Embryonic facial prominence (tissue), 1 donor: ENCODE results near the gene CLIP4.

Source experiments
- DNase-seq: peaks from one replicate; pipeline ENCODE4 v3.0.0-alpha.2; 2016; ENCODE audit errors: extremely low spot score

The CLIP4 gene

GRCh38 chr2:29187926-29188325, 72.7 kb downstream of the CLIP4 start:
- DNase-seq: no peak

- no peak for DNase-seq
Observed at GRCh38 chr2:29189052-29189451, 73.8 kb downstream of the CLIP4 start.

GRCh38 chr2:29191817-29192216, 76.6 kb downstream of the CLIP4 start:
- DNase-seq: no peak

- DNase-seq: no peak
Observed at GRCh38 chr2:29192526-29192925, 77.3 kb downstream of the CLIP4 start.

GRCh38 chr2:29193111-29193510, 77.9 kb downstream of the CLIP4 start:
- no peak for DNase-seq

GRCh38 chr2:29193681-29194080, 78.5 kb downstream of the CLIP4 start:
- DNase-seq: no peak

GRCh38 chr2:29195796-29196195, 80.6 kb downstream of the CLIP4 start:
- no peak for DNase-seq

- DNase-seq: no peak
Observed at GRCh38 chr2:29196792-29197788, 81.9 kb downstream of the CLIP4 start.

- no peak for DNase-seq
Observed at GRCh38 chr2:29201979-29202378, 86.8 kb downstream of the CLIP4 start.

GRCh38 chr2:29202819-29203495, 87.7 kb downstream of the CLIP4 start:
- no peak for DNase-seq

GRCh38 chr2:29206941-29207340, 91.7 kb downstream of the CLIP4 start:
- DNase-seq: no peak

- no peak for DNase-seq
Observed at GRCh38 chr2:29207352-29208148, 92.3 kb downstream of the CLIP4 start.

- DNase-seq: no peak
Observed at GRCh38 chr2:29209551-29209950, 94.3 kb downstream of the CLIP4 start.

- DNase-seq: no peak
Observed at GRCh38 chr2:29212009-29212408, 96.8 kb downstream of the CLIP4 start.

GRCh38 chr2:29213888-29214291, 98.7 kb downstream of the CLIP4 start:
- DNase-seq: no peak

- no peak for DNase-seq
Observed at GRCh38 chr2:29215073-29215472, 99.9 kb downstream of the CLIP4 start.

- DNase-seq: no peak
Observed at GRCh38 chr2:29215739-29216608, 100.8 kb downstream of the CLIP4 start.

GRCh38 chr2:29216609-29216909, 101.3 kb downstream of the CLIP4 start:
- DNase-seq: no peak

- DNase-seq: no peak
Observed at GRCh38 chr2:29218071-29218470, 102.9 kb downstream of the CLIP4 start.

- DNase-seq: no peak
Observed at GRCh38 chr2:29218550-29219125, 103.4 kb downstream of the CLIP4 start.

GRCh38 chr2:29219374-29219773, 104.2 kb downstream of the CLIP4 start:
- no peak for DNase-seq
